ENCODE measurements around the gene TSPEAR.

- TF ChIP-seq POLR2AphosphoS5 (IDR thresholded peaks at IDR 0.05; ENCODE audit: low read depth, low read length) = no peak
- no peak for TF ChIP-seq CTCF (IDR thresholded peaks at IDR 0.05)
- no peak for TF ChIP-seq TCF7L2 (IDR thresholded peaks at IDR 0.05; ENCODE audit: low read depth, low read length)
- TF ChIP-seq SIN3A (IDR thresholded peaks at IDR 0.05; ENCODE audit: borderline replicate concordance, insufficient read depth, low read depth, low read length) = no peak
Measured at GRCh38 chr21:44462086-44462833, 249.1 kb downstream of the TSPEAR start.
